ENCODE measurements around the gene SERPINA1. TPM values are rescaled to one million over a fixed set of nuclear protein-coding genes. Genes with fewer than 3 reads are reported as not detected.

The SERPINA1 gene
- total RNA-seq, 1 experiment from 2014 or later: not detected

DNA sequence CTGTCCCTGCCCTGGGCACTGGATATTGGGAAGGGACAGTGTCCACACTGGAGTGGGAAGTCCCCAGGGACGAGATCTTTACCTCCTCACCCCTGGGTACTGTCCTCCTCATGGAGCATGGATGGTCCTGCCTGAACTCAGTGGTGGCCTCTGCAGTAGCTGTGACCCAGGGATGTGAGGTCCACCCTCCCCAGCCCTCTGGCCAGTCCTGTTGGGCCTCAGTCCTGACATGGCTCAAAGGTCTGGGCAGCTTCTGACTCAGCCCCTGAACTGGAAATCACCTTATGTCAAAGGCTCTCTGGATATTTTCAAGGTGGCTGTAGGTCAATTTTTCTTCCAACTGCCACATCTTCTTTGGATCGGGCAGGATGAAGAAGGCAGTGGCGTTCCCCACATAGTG lies 24.4 kb downstream of the SERPINA1 start:
- H3K4me1 ChIP-seq (replicated peaks; ENCODE audit: insufficient read depth): no peaks in the 10 kb centered on the region
- H3K4me3 ChIP-seq: no peak overlapping the region
- no peak for DNase-seq
- no peaks in the 10 kb centered on the region for H3K9me2 ChIP-seq (ENCODE audit: insufficient read depth)
- intact Hi-C loops (cut with micrococcal nuclease; ENCODE audit: unreplicated experiment): no loop called here
- no peak overlapping the region for H2AFZ ChIP-seq
- H3K27ac ChIP-seq: no peak overlapping the region
- no peak overlapping the region for H3K4me2 ChIP-seq
- no peaks in the 10 kb centered on the region for H3K9me3 ChIP-seq (ENCODE audit: insufficient read depth, low read depth)
- CTCF ChIA-PET: no interaction called here
- H3K36me3 ChIP-seq (ENCODE audit: low read depth): no peaks in the 10 kb centered on the region
- H3F3A ChIP-seq (ENCODE audit: insufficient read depth, low read depth): no peaks in the 10 kb centered on the region
- no TSS peak for BruUV-seq (replicated peaks)
- H4K20me1 ChIP-seq (ENCODE audit: insufficient read depth): no peaks in the 10 kb centered on the region
- POLR2A ChIA-PET (ENCODE audit: unreplicated experiment): no interaction called here
- peaks cover 10% of the 10 kb centered on the region for H3K27me3 ChIP-seq (ENCODE audit: insufficient read depth, low read depth)
- TF ChIP-seq, protein P1, sequence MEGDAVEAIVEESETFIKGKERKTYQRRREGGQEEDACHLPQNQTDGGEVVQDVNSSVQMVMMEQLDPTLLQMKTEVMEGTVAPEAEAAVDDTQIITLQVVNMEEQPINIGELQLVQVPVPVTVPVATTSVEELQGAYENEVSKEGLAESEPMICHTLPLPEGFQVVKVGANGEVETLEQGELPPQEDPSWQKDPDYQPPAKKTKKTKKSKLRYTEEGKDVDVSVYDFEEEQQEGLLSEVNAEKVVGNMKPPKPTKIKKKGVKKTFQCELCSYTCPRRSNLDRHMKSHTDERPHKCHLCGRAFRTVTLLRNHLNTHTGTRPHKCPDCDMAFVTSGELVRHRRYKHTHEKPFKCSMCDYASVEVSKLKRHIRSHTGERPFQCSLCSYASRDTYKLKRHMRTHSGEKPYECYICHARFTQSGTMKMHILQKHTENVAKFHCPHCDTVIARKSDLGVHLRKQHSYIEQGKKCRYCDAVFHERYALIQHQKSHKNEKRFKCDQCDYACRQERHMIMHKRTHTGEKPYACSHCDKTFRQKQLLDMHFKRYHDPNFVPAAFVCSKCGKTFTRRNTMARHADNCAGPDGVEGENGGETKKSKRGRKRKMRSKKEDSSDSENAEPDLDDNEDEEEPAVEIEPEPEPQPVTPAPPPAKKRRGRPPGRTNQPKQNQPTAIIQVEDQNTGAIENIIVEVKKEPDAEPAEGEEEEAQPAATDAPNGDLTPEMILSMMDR (conservative IDR thresholded peaks at IDR 0.05): no peak
- no peak for TF ChIP-seq EZH2 (IDR thresholded peaks at IDR 0.05; ENCODE audit: low read depth)
- no peaks in the 10 kb centered on the region for H3K79me2 ChIP-seq (ENCODE audit: low read depth)

DNA sequence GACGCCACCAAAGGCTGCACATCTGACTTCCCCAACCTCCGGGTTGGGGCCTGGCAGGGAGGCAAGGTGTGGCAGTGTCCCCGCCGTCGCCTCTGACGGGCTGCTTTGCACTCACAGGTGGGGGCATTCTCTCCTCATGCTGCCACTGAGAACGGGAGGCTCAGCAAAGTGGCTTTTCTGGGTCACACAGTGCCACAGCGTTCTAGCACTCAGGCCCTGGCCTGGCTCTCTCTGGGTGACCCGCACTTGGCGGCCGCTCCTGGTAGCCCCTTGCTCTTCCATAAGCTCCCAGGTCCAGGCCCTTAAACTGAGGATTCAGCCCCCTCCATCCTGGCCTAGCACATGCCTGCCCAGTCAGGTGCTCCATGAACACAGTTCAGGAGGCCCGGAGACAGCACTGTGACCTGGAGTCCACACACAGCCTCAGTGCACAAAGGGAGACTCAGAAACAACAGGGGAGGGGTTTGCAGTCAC lies 25.2 kb downstream of the SERPINA1 start:
- TF ChIP-seq EZH2 (IDR thresholded peaks at IDR 0.05; ENCODE audit: low read depth): no peak
- TF ChIP-seq, protein P1 (conservative IDR thresholded peaks at IDR 0.05): no peak
- no peak for DNase-seq
- no peak overlapping the region for H3K4me3 ChIP-seq
- intact Hi-C loops (cut with micrococcal nuclease; ENCODE audit: unreplicated experiment): no loop called here
- no peaks in the 10 kb centered on the region for H4K20me1 ChIP-seq (ENCODE audit: insufficient read depth)
- no peaks in the 10 kb centered on the region for H3K4me1 ChIP-seq (replicated peaks; ENCODE audit: insufficient read depth)
- no TSS peak for BruUV-seq (replicated peaks)
- CTCF ChIA-PET: no interaction called here
- no peak overlapping the region for H2AFZ ChIP-seq
- H3F3A ChIP-seq (ENCODE audit: insufficient read depth, low read depth): no peaks in the 10 kb centered on the region
- peaks cover 10% of the 10 kb centered on the region for H3K27me3 ChIP-seq (ENCODE audit: insufficient read depth, low read depth)
- no peaks in the 10 kb centered on the region for H3K9me3 ChIP-seq (ENCODE audit: insufficient read depth, low read depth)
- POLR2A ChIA-PET (ENCODE audit: unreplicated experiment): interaction anchor here (0.6 kb wide), 1 partner anchor 1633 kb away, joined by 3 read pairs; no protein-coding TSS in a partner anchor
- no peaks in the 10 kb centered on the region for H3K9me2 ChIP-seq (ENCODE audit: insufficient read depth)
- H3K79me2 ChIP-seq (ENCODE audit: low read depth): no peaks in the 10 kb centered on the region
- no peak overlapping the region for H3K4me2 ChIP-seq
- H3K36me3 ChIP-seq (ENCODE audit: low read depth): no peaks in the 10 kb centered on the region
- H3K27ac ChIP-seq: no peak overlapping the region

DNA sequence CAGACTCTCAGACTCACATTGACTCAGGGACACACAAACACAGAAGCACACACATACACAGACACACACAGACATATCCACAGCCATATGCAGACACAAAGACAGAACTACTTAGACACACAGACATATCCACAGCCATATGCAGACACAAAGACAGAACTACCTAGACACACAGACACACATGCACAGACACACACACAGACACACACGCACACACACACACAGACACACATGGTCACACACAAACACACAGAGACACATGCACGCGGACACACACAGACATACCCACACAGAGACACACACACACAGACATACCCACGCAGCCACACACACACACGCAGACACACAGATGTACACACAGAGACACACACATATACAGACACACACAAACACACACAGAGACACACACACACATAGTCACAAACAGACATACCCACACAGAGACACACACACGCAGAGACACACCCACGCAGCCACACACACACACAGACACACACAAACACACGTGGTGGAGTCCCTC lies 25.7 kb downstream of the SERPINA1 start:
- no peaks in the 10 kb centered on the region for H3K9me2 ChIP-seq (ENCODE audit: insufficient read depth)
- H3K4me2 ChIP-seq: no peak overlapping the region
- TF ChIP-seq, protein P1 (conservative IDR thresholded peaks at IDR 0.05): no peak
- TF ChIP-seq EZH2 (IDR thresholded peaks at IDR 0.05; ENCODE audit: low read depth): no peak
- ChIA-PET POLR2A (ENCODE audit: unreplicated experiment) (interaction anchor here (0.6 kb wide), 1 partner anchor 1634 kb away, joined by 3 read pairs; no protein-coding TSS in a partner anchor), CTCF (no interaction called here)
- H3K9me3 ChIP-seq (ENCODE audit: insufficient read depth, low read depth): no peaks in the 10 kb centered on the region
- H3K4me1 ChIP-seq (replicated peaks; ENCODE audit: insufficient read depth): no peaks in the 10 kb centered on the region
- H3K36me3 ChIP-seq (ENCODE audit: low read depth): no peaks in the 10 kb centered on the region
- intact Hi-C loops (cut with micrococcal nuclease; ENCODE audit: unreplicated experiment): no loop called here
- H2AFZ ChIP-seq: no peak overlapping the region
- no TSS peak for BruUV-seq (replicated peaks)
- no peaks in the 10 kb centered on the region for H3F3A ChIP-seq (ENCODE audit: insufficient read depth, low read depth)
- no peak overlapping the region for H3K27ac ChIP-seq
- no peak for DNase-seq
- H3K27me3 ChIP-seq (ENCODE audit: insufficient read depth, low read depth): peaks cover 10% of the 10 kb centered on the region
- no peaks in the 10 kb centered on the region for H3K79me2 ChIP-seq (ENCODE audit: low read depth)
- H3K4me3 ChIP-seq: no peak overlapping the region
- no peaks in the 10 kb centered on the region for H4K20me1 ChIP-seq (ENCODE audit: insufficient read depth)

All from PC-9 (cell line).